Sigmoid colon (tissue), 7 donors: Measurements from ENCODE around the gene PCYT2. TPM values are rescaled to one million over a fixed set of nuclear protein-coding genes. Genes with fewer than 3 reads are reported as not detected.
A peak's percentile ranks its signal among the peaks of the same experiment; 100 is the strongest.

Experiments used
- DNase-seq: peaks from one replicate; pipeline ENCODE4 v3.0.0-alpha.2; 2019
- H3K27ac ChIP-seq, 4 donors: fragments of 200-600 bp; sonication (generic); one replicate each; pipeline ENCODE4 v1.5.1; 2016 to 2019; ENCODE audit warnings: mild to moderate bottlenecking in 1 of 4
- H3K27me3 ChIP-seq, 3 donors: fragments of 200-600 bp; sonication (generic); one replicate each; pipeline ENCODE4 v1.5.1; 2019; ENCODE audit warnings: mild to moderate bottlenecking in 1 of 3
- H3K36me3 ChIP-seq, 4 donors: fragments of 200-600 bp; sonication (generic); one replicate each; pipeline ENCODE4 v1.5.1; 2016 to 2019
- H3K4me1 ChIP-seq, 4 donors: fragments of 200-600 bp; sonication (generic); one replicate each; pipeline ENCODE4 v1.5.1; 2017 to 2019
- H3K4me3 ChIP-seq, 4 donors: fragments of 200-600 bp; sonication (generic); one replicate each; pipeline ENCODE4 v1.5.1; 2017 to 2019; ENCODE audit warnings: mild to moderate bottlenecking in 2 of 4, moderate library complexity in 1 of 4
- H3K9me3 ChIP-seq, 4 donors: fragments of 200-600 bp in 3 of 4; sonication (generic) in 3 of 4; one replicate each; pipeline versions ENCODE4 v1.5.1 to v1.6.1; 2013 to 2019
- CTCF ChIP-seq, 4 experiments: fragments of 450-650 bp in 3 of 4; fragments of 200-600 bp in 1 of 4; IDR thresholded peaks; one replicate each; pipeline ENCODE4 v1.5.1; 2016 to 2019; ENCODE audit warnings: antibody characterized with exemption in 4 of 4, mild to moderate bottlenecking in 3 of 4, moderate library complexity in 2 of 4
- EP300 ChIP-seq, 4 donors: sonication (generic); formaldehyde crosslinking; IDR thresholded peaks; one replicate each; pipeline ENCODE4 v1.6.1; 2017; ENCODE audit warnings: antibody characterized with exemption in 4 of 4
- POLR2A ChIP-seq, 2 donors: fragments of 450-650 bp; IDR thresholded peaks; one replicate each; pipeline ENCODE4 v1.6.1; 2016; ENCODE audit warnings: antibody characterized with exemption in 2 of 2, mild to moderate bottlenecking in 2 of 2, moderate library complexity in 2 of 2
- POLR2AphosphoS5 ChIP-seq, 4 donors: sonication (generic); formaldehyde crosslinking; IDR thresholded peaks; one replicate each; pipeline ENCODE4 v1.6.1; 2017; ENCODE audit warnings: antibody characterized with exemption in 4 of 4
- WGBS, 2 donors: extraction: QIAGEN DNeasy Blood & Tissue Kit; methylation state at CpG; one replicate each; pipeline ENCODE4 v1.1.7; 2013; 5-methylcytosine and 5-hydroxymethylcytosine counted together
- intact Hi-C: fragments of 100-400 bp; cut with DNase I; formaldehyde crosslinking; loops from one replicate; pipeline ENCODE4 v1.15.1; 2023
- polyA plus RNA-seq, 3 donors: library from polyadenylated mRNA; stranded (reverse); fragments of 200-250 nt; gene quantifications; one replicate each; pipeline ENCODE4 v1.2.3, GENCODE V29; 2013
- total RNA-seq, 4 donors: library from RNA; depleted of rRNA; stranded (reverse); fragments of >200 nt; gene quantifications; one replicate each; pipeline ENCODE4 v1.1.0, GENCODE V29; 2016
- donor health status: healthy with polysubstance abuse.
- donor health status: Bipolar disorder and iron deficiency.
- donor health status: healthy.

PCYT2 gene
- total and polyA plus RNA-seq, 7 donors: 11.4 to 86.4 (median 23.5) TPM

- intact Hi-C loops: loop anchor here (2.0 kb wide), 1 partner anchor 56 kb away; the partner anchor contains the start of gene ARHGDIA
- H3K27me3 ChIP-seq: peaks cover 0 to 13% (median 0%) of the 10 kb centered on the region in 3 donors
- H3K9me3 ChIP-seq: no peaks in the 10 kb centered on the region
- WGBS, 2 donors: 1% methylated on average over 46 of the region's 46 CpGs
- H3K36me3 ChIP-seq: peaks cover 7 to 13% (median 11%) of the 10 kb centered on the region in 4 donors
- DNase-seq: peak; percentile 94
- peaks cover 0 to 62% (median 59%) of the 10 kb centered on the region in 4 donors for H3K4me1 ChIP-seq
- peak overlapping the region; percentile 85 to 99 (median 92) for H3K4me3 ChIP-seq
- TF ChIP-seq POLR2AphosphoS5 (IDR thresholded peaks at IDR 0.05) (peak; percentile 54 to 61 (median 58)), CTCF (IDR thresholded peaks at IDR 0.05) (no peak), EP300 (IDR thresholded peaks at IDR 0.05) (no peak), POLR2A (IDR thresholded peaks at IDR 0.05) (peak; percentile 6 to 47)
- peak overlapping the region; percentile 98 to 99 (median 99) for H3K27ac ChIP-seq
Observed at GRCh38 chr17:81926451-81927151, 15.4 kb upstream of the PCYT2 start.

GRCh38 chr17:81925860-81926450 is 14.8 kb upstream of the PCYT2 start:
- Histone ChIP-seq H3K36me3 (peaks cover 7 to 19% (median 13%) of the 10 kb centered on the region in 4 donors), H3K9me3 (no peaks in the 10 kb centered on the region), H3K27me3 (peaks cover 0 to 13% (median 0%) of the 10 kb centered on the region in 3 donors), H3K4me3 (peak overlapping the region; percentile 85 to 99 (median 92)), H3K27ac (peak overlapping the region; percentile 98 to 99 (median 99)), H3K4me1 (peaks cover 0 to 66% (median 61%) of the 10 kb centered on the region in 4 donors)
- intact Hi-C loops: loop anchor here (2.0 kb wide), 1 partner anchor 55 kb away; the partner anchor contains the start of gene ARHGDIA
- DNase-seq: no peak
- TF ChIP-seq POLR2A (IDR thresholded peaks at IDR 0.05) (no peak), CTCF (IDR thresholded peaks at IDR 0.05) (no peak), POLR2AphosphoS5 (IDR thresholded peaks at IDR 0.05) (no peak), EP300 (IDR thresholded peaks at IDR 0.05) (no peak)
- 35 to 60% methylated on average over 10 of the region's 10 CpGs for WGBS, 2 donors

GRCh38 chr17:81924557-81925532 is 13.6 kb upstream of the PCYT2 start:
- peaks cover 0 to 77% (median 71%) of the 10 kb centered on the region in 4 donors for H3K4me1 ChIP-seq
- no peak for DNase-seq

GRCh38 chr17:81923302-81924260 is 12.4 kb upstream of the PCYT2 start:
- Histone ChIP-seq H3K9me3 (no peaks in the 10 kb centered on the region), H3K4me3 (peak overlapping the region; percentile 28 to 42 (median 34)), H3K4me1 (peaks cover 0 to 81% (median 72%) of the 10 kb centered on the region in 4 donors), H3K36me3 (peaks cover 7 to 36% (median 22%) of the 10 kb centered on the region in 4 donors), H3K27ac (peak overlapping the region; percentile 74 to 99 (median 87)), H3K27me3 (peaks cover 0 to 6% (median 0%) of the 10 kb centered on the region in 3 donors)
- intact Hi-C loops: no loop called here
- peak; percentile 86 for DNase-seq
- WGBS, 2 donors: 24 to 34% methylated on average over 32 of the region's 32 CpGs
- TF ChIP-seq POLR2AphosphoS5 (IDR thresholded peaks at IDR 0.05) (peak in 1 of 4 donors; percentile 5), CTCF (IDR thresholded peaks at IDR 0.05) (no peak)

More at GRCh38 chr17:81924557-81925532, 13.6 kb upstream of the PCYT2 start:
- Histone ChIP-seq H3K36me3 (peaks cover 7 to 30% (median 19%) of the 10 kb centered on the region in 4 donors), H3K9me3 (no peaks in the 10 kb centered on the region), H3K27ac (peak overlapping the region; percentile 74 to 99 (median 87)), H3K4me3 (no peak overlapping the region), H3K27me3 (peaks cover 0 to 13% (median 0%) of the 10 kb centered on the region in 3 donors)
- no peak for TF ChIP-seq EP300 (IDR thresholded peaks at IDR 0.05)
- intact Hi-C loops: no loop called here
- WGBS, 2 donors: 74 to 80% methylated on average over 21 of the region's 21 CpGs
